IMR-90 (cell line): ENCODE data around the gene AGBL3. TPM values are rescaled to one million over a fixed set of nuclear protein-coding genes. Genes with fewer than 3 reads are reported as not detected.

Experiments
- ATAC-seq: fragments of 200-7000 bp; cut with Tn5 transposase; 2 replicates; pipeline ENCODE4 v1.9.1; 2020; ENCODE audit warnings: low read depth, mild to moderate bottlenecking, moderate library complexity
- BruUV-seq: library from RNA; stranded (reverse); fragments of 400-500 nt; replicated peaks from 2 replicates; lab custom pipeline; 2021; lab: Mats Ljungman, UMichigan
- CTCF ChIA-PET: fragments of 300-600 bp; formaldehyde crosslinking; extraction: SDS; loops from one replicate; lab custom pipeline; 2021; ENCODE audit warnings: antibody characterized with exemption; lab: Yijun Ruan, JAX
- POLR2A ChIA-PET: fragments of 300-600 bp; sonication (Branson Sonifier 250); formaldehyde crosslinking; loops from one replicate; lab custom pipeline; 2022; ENCODE audit warnings: antibody characterized with exemption; ENCODE audit not compliant: unreplicated experiment; lab: Charles Lee
- DNase-seq: peaks from one replicate; pipeline ENCODE4 v3.0.0; 2013
- H2AFZ ChIP-seq: replicated peaks from 2 replicates; pipeline ENCODE3; 2013; ENCODE audit warnings: low read length, mild to moderate bottlenecking; ENCODE audit not compliant: poor library complexity
- H2AK5ac ChIP-seq: 2 replicates; pipeline ENCODE4 v1.6.1; 2013; ENCODE audit warnings: low read depth, low read length, inconsistent platforms
- H2AK9ac ChIP-seq: replicated peaks from 2 replicates; pipeline ENCODE3; 2013; ENCODE audit warnings: mild to moderate bottlenecking, low read depth, low read length, moderate library complexity; ENCODE audit not compliant: poor library complexity
- H2BK120ac ChIP-seq: 2 replicates; pipeline ENCODE4 v1.6.1; 2013; ENCODE audit warnings: low read depth, low read length, inconsistent platforms
- H2BK15ac ChIP-seq: 3 replicates; pipeline ENCODE4 v1.6.1; 2013; ENCODE audit warnings: low read depth, low read length, inconsistent platforms
- H2BK20ac ChIP-seq: 2 replicates; pipeline ENCODE4 v1.6.1; 2013; ENCODE audit warnings: low read depth, mild to moderate bottlenecking, inconsistent platforms, low read length, moderate library complexity
- H2BK5ac ChIP-seq: 2 replicates; pipeline ENCODE4 v1.6.1; 2013; ENCODE audit warnings: mild to moderate bottlenecking, low read depth, low read length, inconsistent platforms; ENCODE audit not compliant: poor library complexity, severe bottlenecking
- H3K14ac ChIP-seq: replicated peaks from 2 replicates; pipeline ENCODE4 v1.6.1; 2013; ENCODE audit warnings: low read depth, low read length, inconsistent platforms
- H3K18ac ChIP-seq: 2 replicates; pipeline ENCODE4 v1.6.1; 2013; ENCODE audit warnings: low read depth, low read length, control low read depth
- H3K23ac ChIP-seq: 2 replicates; pipeline ENCODE4 v1.6.1; 2013; ENCODE audit warnings: low read depth, low read length, inconsistent platforms
- H3K27ac ChIP-seq: 2 replicates; pipeline ENCODE4 v1.5.1; 2013; ENCODE audit warnings: mild to moderate bottlenecking, control low read depth, low read length; ENCODE audit not compliant: insufficient read depth
- H3K27me3 ChIP-seq: 2 replicates; pipeline ENCODE4 v1.6.1; 2013; ENCODE audit warnings: low read length; ENCODE audit not compliant: control insufficient read depth, insufficient read depth
- H3K36me3 ChIP-seq: 2 replicates; pipeline ENCODE4 v1.6.1; 2013; ENCODE audit warnings: low read length, mixed read lengths; ENCODE audit not compliant: control insufficient read depth, insufficient read depth
- H3K4ac ChIP-seq: 2 replicates; pipeline ENCODE4 v1.6.1; 2013; ENCODE audit warnings: low read depth, low read length, inconsistent platforms
- H3K4me1 ChIP-seq: 2 replicates; pipeline ENCODE4 v1.6.1; 2013; ENCODE audit warnings: low read length, mixed read lengths; ENCODE audit not compliant: control insufficient read depth, insufficient read depth
- H3K4me2 ChIP-seq: 2 replicates; pipeline ENCODE4 v1.6.1; 2013; ENCODE audit warnings: low read depth, mild to moderate bottlenecking, control low read depth, low read length, moderate library complexity
- H3K4me3 ChIP-seq: 2 replicates; pipeline ENCODE4 v1.5.1; 2013; ENCODE audit warnings: low read depth, mild to moderate bottlenecking, control low read depth, low read length, moderate library complexity; ENCODE audit not compliant: insufficient read depth
- H3K56ac ChIP-seq: 2 replicates; pipeline ENCODE4 v1.6.1; 2013; ENCODE audit warnings: low read length, inconsistent platforms; ENCODE audit not compliant: insufficient read depth; ENCODE audit errors: extremely low read depth
- H3K79me1 ChIP-seq, 2 experiments: 2 replicates each; pipeline ENCODE4 v1.6.1; 2013; ENCODE audit warnings: low read length in 2 of 2, inconsistent platforms in 1 of 2, low read depth in 1 of 2
- H3K9ac ChIP-seq: 2 replicates; pipeline ENCODE4 v1.6.1; 2013; ENCODE audit warnings: low read depth, low read length, control low read depth
- H3K9me1 ChIP-seq: 2 replicates; pipeline ENCODE4 v1.6.1; 2013; ENCODE audit warnings: low read length, inconsistent platforms; ENCODE audit not compliant: insufficient read depth
- H3K9me3 ChIP-seq: 2 replicates; pipeline ENCODE4 v1.6.1; 2013; ENCODE audit warnings: low read length; ENCODE audit not compliant: control insufficient read depth, insufficient read depth
- H4K20me1 ChIP-seq: 2 replicates; pipeline ENCODE4 v1.6.1; 2013; ENCODE audit warnings: low read length, inconsistent platforms; ENCODE audit not compliant: insufficient read depth
- H4K5ac ChIP-seq: 2 replicates; pipeline ENCODE4 v1.6.1; 2013; ENCODE audit warnings: mild to moderate bottlenecking, low read depth, low read length, control low read depth
- H4K8ac ChIP-seq, 2 experiments: 2 replicates each; pipeline ENCODE4 v1.6.1; 2013; ENCODE audit warnings: low read depth in 2 of 2, low read length in 2 of 2, control low read depth in 1 of 2, inconsistent platforms in 1 of 2
- H4K91ac ChIP-seq: 2 replicates; pipeline ENCODE4 v1.6.1; 2013; ENCODE audit warnings: low read depth, low read length, inconsistent platforms; ENCODE audit not compliant: insufficient read depth
- BHLHE40 ChIP-seq: fragments of 150-350 bp; IDR thresholded peaks from 2 replicates; pipeline ENCODE4 v1.6.1; 2016; ENCODE audit warnings: mild to moderate bottlenecking, low read depth, low read length
- CEBPB ChIP-seq: IDR thresholded peaks from 2 replicates; pipeline ENCODE4 v1.6.1; 2012; ENCODE audit warnings: low read depth, low read length, improper control_type of control experiment
- CHD1 ChIP-seq: IDR thresholded peaks from 2 replicates; pipeline ENCODE4 v1.6.1; 2012; ENCODE audit warnings: low read depth, low read length, improper control_type of control experiment
- CTCF ChIP-seq: conservative IDR thresholded peaks from 2 replicates; pipeline ENCODE4 v1.5.1; 2012; ENCODE audit warnings: mild to moderate bottlenecking, low read depth, low read length, improper control_type of control experiment
- ELK1 ChIP-seq: fragments of 150-350 bp; IDR thresholded peaks from 2 replicates; pipeline ENCODE4 v1.6.1; 2016; ENCODE audit warnings: low read depth, mild to moderate bottlenecking, low read length, moderate library complexity, borderline replicate concordance
- FOS ChIP-seq: fragments of 150-350 bp; IDR thresholded peaks from 2 replicates; pipeline ENCODE4 v1.6.1; 2016; ENCODE audit warnings: low read depth, low read length
- MAFK ChIP-seq: IDR thresholded peaks from 2 replicates; pipeline ENCODE4 v1.6.1; 2012; ENCODE audit warnings: low read depth, low read length, improper control_type of control experiment
- MAZ ChIP-seq: IDR thresholded peaks from 2 replicates; pipeline ENCODE4 v1.6.1; 2012; ENCODE audit warnings: low read depth, mild to moderate bottlenecking, low read length, improper control_type of control experiment, moderate library complexity, borderline replicate concordance
- MXI1 ChIP-seq: IDR thresholded peaks from 2 replicates; pipeline ENCODE4 v1.6.1; 2012; ENCODE audit warnings: low read depth, mild to moderate bottlenecking, low read length, moderate library complexity, borderline replicate concordance
- NFE2L2 ChIP-seq: fragments of 150-350 bp; IDR thresholded peaks from 2 replicates; pipeline ENCODE4 v1.6.1; 2016; ENCODE audit warnings: low read depth, mild to moderate bottlenecking, low read length
- POLR2A ChIP-seq: IDR thresholded peaks from 2 replicates; pipeline ENCODE4 v1.6.1; 2012; ENCODE audit warnings: mild to moderate bottlenecking, low read depth, low read length
- RAD21 ChIP-seq: IDR thresholded peaks from 2 replicates; pipeline ENCODE4 v1.6.1; 2012; ENCODE audit warnings: low read length, improper control_type of control experiment
- RCOR1 ChIP-seq: IDR thresholded peaks from 2 replicates; pipeline ENCODE4 v1.6.1; 2012; ENCODE audit warnings: mild to moderate bottlenecking, low read length, improper control_type of control experiment; ENCODE audit not compliant: insufficient replicate concordance
- RFX5 ChIP-seq: IDR thresholded peaks from 2 replicates; pipeline ENCODE4 v1.8.0; 2012; ENCODE audit warnings: low read depth, mild to moderate bottlenecking, low read length, moderate library complexity
- SMC3 ChIP-seq: fragments of 150-350 bp; IDR thresholded peaks from 2 replicates; pipeline ENCODE4 v1.6.1; 2016; ENCODE audit warnings: low read depth, mild to moderate bottlenecking, antibody characterized with exemption, low read length, moderate library complexity
- USF2 ChIP-seq: fragments of 150-350 bp; IDR thresholded peaks from 2 replicates; pipeline ENCODE4 v1.6.1; 2017; ENCODE audit warnings: mild to moderate bottlenecking, antibody characterized with exemption, low read length, low read depth
- WGBS, 2 experiments: methylation state at CpG; one replicate each; pipeline versions ENCODE4 v1.1.5 to v1.1.7; 2013; ENCODE audit warnings: missing lambda C conversion rate in 2 of 2; ENCODE audit not compliant: insufficient read length in 1 of 2; ENCODE audit errors: extremely low coverage in 2 of 2; 5-methylcytosine and 5-hydroxymethylcytosine counted together
- dilution Hi-C: fragments of 300-500 bp; cut with HindIII; formaldehyde crosslinking; loops from one replicate; pipeline ENCODE4 v1.14.3; 2018; ENCODE audit warnings: low sequenced_read_pairs; ENCODE audit not compliant: unreplicated experiment
- in situ Hi-C: fragments of 300-500 bp; cut with MboI; formaldehyde crosslinking; loops from 3 replicates; pipeline ENCODE4 v1.14.3; 2019; ENCODE audit warnings: low sequenced_read_pairs, inconsistent platforms, mixed read lengths
- intact Hi-C: fragments of 100-400 bp; cut with micrococcal nuclease; formaldehyde crosslinking; loops from 2 replicates; pipeline ENCODE4 v1.10.0; 2022
- polyA plus RNA-seq, 3 experiments: library from polyadenylated mRNA; depleted of rRNA; stranded (reverse); fragments of >200 nt; gene quantifications; 2 replicates each; pipeline ENCODE4 v1.2.3, GENCODE V29; 2012; ENCODE audit warnings: low replicate concordance in 1 of 3
- total RNA-seq: library from RNA; depleted of rRNA; stranded (reverse); fragments of >200 nt; gene quantifications from 2 replicates; pipeline ENCODE4 v1.2.3, GENCODE V29; 2012

AGBL3 gene
- total and polyA plus RNA-seq, 2 of the 4 experiments (the other 2 are of a cell fraction): 0.18 to 0.65 TPM

GRCh38 chr7:134957005-134957404 lies 29.3 kb upstream of the AGBL3 start:
- POLR2A ChIA-PET: no interaction called here

More at GRCh38 chr7:134957005-134957404, 29.3 kb upstream of the AGBL3 start:
- Histone ChIP-seq H3K23ac (no peak overlapping the region), H4K20me1 (peaks cover 10% of the 10 kb centered on the region; the same call in 1 of the 2 replicates), H4K91ac (no peak overlapping the region), H3K4me3 (no peak overlapping the region), H3K9ac (no peak overlapping the region), H3K36me3 (peaks cover 64% of the 10 kb centered on the region), H2BK5ac (no peak overlapping the region), H3K18ac (no peak overlapping the region), H2AK9ac (no peak overlapping the region), H4K8ac (no peak overlapping the region), H3K4ac (no peak overlapping the region), H3K4me2 (no peak overlapping the region), H3K14ac (no peak overlapping the region), H3K9me3 (no peaks in the 10 kb centered on the region), H2BK15ac (no peak overlapping the region), H3K79me1 (peaks cover 14 to 32% of the 10 kb centered on the region in 2 experiments), H2AK5ac (no peak overlapping the region), H2BK20ac (no peak overlapping the region), H4K5ac (no peak overlapping the region), H2BK120ac (no peak overlapping the region), H2AFZ (no peak overlapping the region), H3K56ac (no peak overlapping the region), H3K27ac (no peak overlapping the region), H3K9me1 (no peaks in the 10 kb centered on the region), H3K27me3 (no peaks in the 10 kb centered on the region), H3K4me1 (no peaks in the 10 kb centered on the region)
- BruUV-seq: no TSS peak
- WGBS, 2 experiments: no CpG with 5 or more reads among the region's 3 CpGs
- no peak for ATAC-seq
- dilution Hi-C loops (no loop called here), in situ Hi-C loops (no loop called here), intact Hi-C loops (no loop called here)
- no peak for TF ChIP-seq MXI1
- TF ChIP-seq FOS: no peak
- no peak for TF ChIP-seq RCOR1
- no peak for TF ChIP-seq ELK1
- no peak for TF ChIP-seq RAD21
- no peak for TF ChIP-seq POLR2A
- TF ChIP-seq CTCF: no peak
- no peak for TF ChIP-seq SMC3
- TF ChIP-seq NFE2L2: no peak
- no peak for TF ChIP-seq MAZ
- TF ChIP-seq MAFK: no peak
- no peak for TF ChIP-seq USF2
- TF ChIP-seq RFX5: no peak
- no peak for TF ChIP-seq BHLHE40
- no peak for TF ChIP-seq CHD1
- no peak for TF ChIP-seq CEBPB
- CTCF ChIA-PET: no interaction called here
- no peak for DNase-seq
